HG03159 (cell line): ENCODE results near the gene IL2RA.
"Not testable (repeated sequence)": the region's sequence is repeated elsewhere in the genome, so short reads cannot be mapped to it uniquely, and the experiment has no call there.

Source experiments
- ATAC-seq: cut with Tn5 transposase; IDR thresholded peaks from one replicate; pipeline ENCODE4 v1.9.1; 2021; ENCODE audit warnings: mild to moderate bottlenecking, moderate library complexity; ENCODE audit not compliant: unreplicated experiment

IL2RA gene

GRCh38 chr10:6044060-6044459 is 18.1 kb downstream of the IL2RA start:
- ATAC-seq = no peak

DNA sequence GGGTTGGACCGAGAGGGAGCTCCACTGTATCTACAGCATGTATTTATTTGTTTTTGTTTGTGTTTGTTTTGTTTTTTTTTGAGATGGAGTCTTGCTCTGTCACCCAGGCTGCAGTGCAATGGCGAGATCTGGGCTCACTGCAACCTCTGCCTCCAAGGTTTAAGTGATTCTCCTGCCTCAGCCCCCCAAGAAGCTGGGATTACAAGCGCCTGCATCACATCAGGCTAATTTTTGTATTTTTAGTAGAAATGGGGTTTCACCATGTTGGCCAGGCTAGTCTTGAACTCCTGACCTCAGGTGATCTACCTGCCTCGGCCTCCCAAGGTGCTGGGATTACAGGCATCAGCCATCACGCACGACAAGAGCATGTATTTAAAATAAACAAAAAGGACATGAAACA is 18.8 kb downstream of the IL2RA start:
- not testable (repeated sequence) for ATAC-seq

GRCh38 chr10:6040205-6040604 is 22.0 kb downstream of the IL2RA start:
- no peak for ATAC-seq

DNA sequence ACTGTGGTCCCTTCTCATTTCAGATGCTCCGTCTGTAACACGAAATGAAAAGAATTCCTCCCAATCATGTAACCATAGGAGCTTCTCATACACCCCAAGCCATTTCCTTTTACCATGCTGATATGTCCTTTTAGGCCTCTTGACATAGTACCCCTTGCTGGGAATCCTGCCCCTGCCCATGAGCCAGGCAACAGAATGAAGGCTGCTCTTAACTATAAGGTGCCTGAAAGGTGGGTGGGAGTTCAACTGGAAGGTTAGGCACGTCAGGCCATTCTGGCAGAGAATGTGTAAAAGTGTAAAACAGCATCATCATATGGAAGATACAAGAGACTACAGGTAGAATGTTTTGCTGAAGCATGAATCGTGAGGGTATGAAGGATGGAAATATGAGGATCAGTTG is 22.5 kb downstream of the IL2RA start:
- ATAC-seq = no peak

DNA sequence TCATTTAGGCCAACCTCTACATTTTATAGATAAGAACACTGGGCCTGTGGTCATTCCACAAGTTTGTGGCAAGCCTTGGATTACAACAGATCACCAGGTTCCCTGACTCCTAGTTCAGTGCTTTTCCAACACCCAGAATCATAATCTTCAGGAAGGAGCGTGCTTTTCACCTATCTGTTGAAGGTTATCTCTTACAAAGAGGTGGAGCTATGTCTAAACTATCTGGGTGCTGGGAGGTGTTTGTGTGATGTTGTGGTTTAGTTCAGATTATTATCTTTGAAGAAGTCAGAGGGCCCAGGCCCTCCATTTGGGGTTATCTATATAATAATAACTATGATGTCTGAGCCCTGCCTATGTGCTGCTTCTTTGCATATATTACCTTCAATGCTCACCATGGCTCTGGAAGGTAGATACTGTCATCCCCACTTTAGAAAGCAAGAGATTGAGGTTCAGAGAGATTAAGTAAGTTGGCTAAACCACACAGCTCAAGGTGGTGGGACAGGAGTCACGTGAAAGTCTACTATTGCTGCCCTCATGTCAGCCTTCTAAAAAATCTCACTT is 24.0 kb downstream of the IL2RA start:
- ATAC-seq = no peak

- ATAC-seq = no peak
Observed at GRCh38 chr10:6037422-6037821, 24.7 kb downstream of the IL2RA start.

DNA sequence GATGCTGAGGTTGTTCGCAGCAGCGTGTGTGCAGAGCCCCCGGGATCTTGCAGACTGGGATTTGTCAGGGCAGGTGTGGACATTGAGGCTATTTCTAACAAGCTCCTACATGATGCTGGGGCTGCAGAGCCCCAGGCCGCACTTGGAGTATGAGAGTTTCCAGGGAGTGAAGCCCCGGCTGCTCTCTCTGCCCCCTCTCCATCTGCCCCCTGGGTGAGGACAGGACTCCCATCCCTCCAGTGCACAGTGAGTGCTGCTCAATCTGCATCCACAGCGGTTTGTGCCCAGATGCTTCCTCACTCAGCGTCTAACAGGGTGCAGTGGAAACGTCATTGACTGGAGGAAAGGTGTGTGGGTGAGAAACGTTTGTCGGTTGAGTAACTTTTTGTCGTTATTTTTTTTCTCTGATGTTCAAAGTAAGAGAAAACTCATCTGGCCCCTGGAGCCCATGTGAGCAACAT is 25.3 kb downstream of the IL2RA start:
- ATAC-seq = no peak

DNA sequence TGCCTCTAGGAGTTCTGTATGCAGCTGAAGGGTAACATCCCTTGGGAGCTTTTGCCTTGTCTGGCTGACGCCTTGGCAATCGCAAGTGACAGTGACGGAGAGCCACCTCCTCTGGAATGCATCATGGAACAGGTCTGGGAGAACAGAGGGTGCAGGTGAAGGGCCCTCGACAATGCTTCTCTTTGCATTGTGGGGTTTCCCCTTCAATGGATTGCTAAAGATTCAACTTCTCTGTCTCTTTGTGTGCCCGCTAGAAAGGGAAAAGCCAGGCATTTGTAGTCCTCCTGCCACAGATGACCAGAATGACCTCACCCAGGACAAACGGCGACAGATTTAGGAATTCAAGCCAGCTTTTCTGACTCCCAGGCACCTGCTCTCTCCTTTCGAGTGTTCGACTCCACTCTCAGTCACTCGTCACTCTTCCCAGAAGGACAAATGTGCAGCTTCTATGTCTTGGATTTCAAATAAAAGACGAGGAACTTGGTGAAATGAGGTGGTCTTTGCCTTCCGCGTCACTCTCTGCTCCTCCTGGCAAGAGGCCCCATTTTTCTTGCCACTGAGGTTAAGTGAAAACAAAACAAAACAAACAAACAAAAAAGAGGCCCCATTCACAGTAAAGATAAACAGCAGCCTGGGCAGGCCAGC is 26.1 kb downstream of the IL2RA start:
- ATAC-seq = no peak

DNA sequence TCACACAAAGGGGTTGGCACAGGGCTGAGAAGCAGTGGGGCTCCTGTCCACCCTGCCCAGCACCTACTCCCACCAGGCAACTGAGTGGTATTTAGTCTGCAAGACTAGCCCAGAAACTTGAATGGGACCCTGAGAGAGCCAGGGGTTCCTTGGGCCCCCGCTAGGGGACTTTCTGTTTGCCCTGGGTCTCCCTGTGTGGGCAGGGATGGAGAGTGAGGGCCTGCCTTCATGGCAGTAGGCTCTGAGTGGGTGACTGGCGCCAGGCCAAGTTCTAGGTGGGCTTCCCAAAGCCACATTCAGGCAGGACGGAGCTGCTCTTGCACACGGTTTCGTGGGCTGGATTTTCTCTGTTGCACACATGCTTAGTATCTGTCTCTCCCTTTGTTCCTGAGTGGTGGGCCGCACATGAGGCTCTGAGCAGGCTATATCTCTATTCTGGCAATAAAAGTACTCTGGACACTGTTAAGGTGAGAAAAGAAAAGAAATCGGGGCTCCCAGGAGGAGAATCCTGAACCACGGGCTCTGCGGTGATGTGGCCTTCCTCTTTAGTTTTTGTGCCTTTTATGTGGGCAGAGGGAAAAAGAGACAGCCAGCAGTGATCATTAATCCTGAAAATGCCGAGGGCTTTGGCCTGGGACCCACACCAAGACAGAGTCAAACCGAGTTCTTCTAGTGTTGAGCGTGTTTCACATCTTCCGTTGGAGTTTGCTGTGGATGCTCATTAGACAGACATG is 26.9 kb downstream of the IL2RA start:
- ATAC-seq = no peak

- ATAC-seq = no peak
Observed at GRCh38 chr10:6034371-6034770, 27.8 kb downstream of the IL2RA start.

GRCh38 chr10:6033954-6034353 is 28.2 kb downstream of the IL2RA start:
- ATAC-seq = no peak

- ATAC-seq = no peak
Observed at GRCh38 chr10:6030940-6031339, 31.2 kb downstream of the IL2RA start.

DNA sequence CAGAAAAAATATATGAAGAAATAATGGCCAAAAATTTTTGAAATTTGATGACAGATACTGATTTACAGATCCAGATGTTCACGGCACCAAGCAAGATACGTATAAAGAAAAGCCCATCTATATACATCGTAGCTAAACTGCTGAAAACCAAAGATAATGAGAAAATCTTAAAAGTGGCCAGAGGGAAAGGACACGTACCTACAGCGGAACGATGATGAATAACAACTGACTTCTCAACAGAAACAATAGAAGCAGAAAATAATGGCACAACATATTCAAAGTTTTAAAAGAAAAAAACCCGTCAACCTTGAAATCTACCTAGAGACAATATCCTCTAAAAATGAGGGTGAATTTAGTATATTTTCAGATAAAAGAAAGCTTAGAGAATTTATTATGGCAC is 31.9 kb downstream of the IL2RA start:
- ATAC-seq = no peak

DNA sequence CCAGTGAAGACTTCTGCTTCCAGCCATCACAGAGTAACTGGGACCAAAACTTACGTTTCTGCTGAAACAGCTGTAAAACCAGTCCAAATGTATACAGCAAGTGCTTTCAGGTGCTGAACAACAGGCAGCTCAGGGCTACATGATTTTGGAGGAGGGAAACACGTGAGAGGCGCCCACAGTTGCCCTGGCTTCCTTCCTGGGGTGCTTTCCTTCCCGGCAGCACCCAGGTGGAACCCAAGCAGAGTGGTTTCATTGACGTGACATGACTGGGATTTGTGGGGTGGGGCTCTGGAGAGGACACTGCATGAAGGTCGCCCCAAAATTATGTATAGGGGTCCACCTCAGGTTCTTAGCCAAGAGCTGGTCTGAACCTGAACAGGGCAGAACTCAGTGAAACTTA is 34.2 kb downstream of the IL2RA start:
- no peak for ATAC-seq

GRCh38 chr10:6025683-6026255 is 36.4 kb downstream of the IL2RA start:
- ATAC-seq = no peak

DNA sequence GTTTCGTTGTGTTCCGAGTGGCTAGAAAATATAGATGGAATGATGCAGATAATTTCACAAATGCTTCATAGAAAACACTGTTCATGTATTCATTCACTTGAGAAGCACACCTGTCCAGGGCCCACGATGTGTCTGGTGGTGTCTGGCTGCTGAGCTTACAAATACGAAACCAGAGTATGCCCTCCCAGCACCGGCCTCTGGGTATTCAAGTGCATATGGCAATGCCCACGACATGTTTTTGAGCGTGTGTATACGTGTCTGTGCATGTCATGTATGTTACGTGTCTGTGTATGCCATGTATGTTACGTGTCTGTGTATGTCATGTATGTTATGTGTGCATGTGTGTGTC is 37.9 kb downstream of the IL2RA start:
- no peak for ATAC-seq

DNA sequence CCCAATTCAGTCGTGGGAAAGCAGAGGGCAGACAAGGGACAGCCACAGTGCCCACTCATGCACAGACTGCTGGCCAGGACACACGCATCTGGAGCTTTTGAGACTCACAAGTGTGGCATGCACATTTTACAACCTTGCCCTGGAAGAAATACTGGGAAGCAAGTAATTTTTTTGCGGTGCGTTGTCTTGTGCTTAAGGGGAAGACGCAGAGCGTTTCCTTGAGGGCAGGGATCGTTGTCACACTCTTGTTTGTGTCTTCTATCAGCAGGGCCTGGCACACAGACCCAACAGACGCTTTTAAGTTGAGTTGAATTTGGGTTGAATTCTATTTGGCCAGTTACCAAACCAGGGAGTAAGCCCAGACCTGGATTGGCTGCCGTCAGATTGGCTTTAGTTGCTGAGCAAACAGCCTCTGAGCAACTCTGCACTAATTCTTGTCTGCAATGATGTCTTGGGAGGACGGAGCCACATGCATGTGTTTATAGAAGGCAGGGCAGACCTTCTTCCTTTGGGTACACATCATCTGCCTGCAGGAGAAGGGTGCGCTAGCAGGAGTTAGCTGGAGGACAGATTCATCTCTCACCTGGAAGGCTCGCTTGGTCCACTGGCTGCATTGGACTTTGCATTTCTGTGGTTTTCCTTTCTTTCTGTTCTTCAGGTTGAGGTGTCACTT is 38.4 kb downstream of the IL2RA start:
- ATAC-seq = no peak

DNA sequence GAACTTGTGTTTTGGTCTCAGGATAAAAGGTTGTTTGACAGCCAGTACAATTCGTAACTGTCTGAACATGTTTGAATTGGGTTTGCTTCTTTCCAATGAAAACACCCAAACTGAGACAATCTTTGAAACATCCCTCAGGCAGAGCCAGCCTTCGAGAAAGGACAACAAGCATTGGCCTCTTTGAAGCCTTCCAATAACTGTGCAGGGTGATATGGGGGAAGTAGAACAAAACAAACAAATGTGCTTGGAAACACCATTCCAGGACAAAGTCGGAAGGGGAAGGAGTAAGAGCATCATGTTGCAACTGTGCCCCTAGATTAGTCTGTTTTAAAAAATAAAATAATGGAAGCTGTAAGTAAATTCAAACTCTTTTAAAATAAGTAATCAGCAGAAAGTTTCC is 39.5 kb downstream of the IL2RA start:
- ATAC-seq = no peak

- ATAC-seq = no peak
Observed at GRCh38 chr10:6020826-6021225, 41.3 kb downstream of the IL2RA start.

GRCh38 chr10:6019796-6020195 is 42.4 kb downstream of the IL2RA start:
- ATAC-seq = no peak

GRCh38 chr10:6019010-6019782 is 43.0 kb downstream of the IL2RA start:
- no peak for ATAC-seq
